RWPE2 (cell line): ENCODE measurements around the gene LNP1.
A peak's percentile ranks its signal among the peaks of the same experiment; 100 is the strongest.
"Not testable (repeated sequence)": the region's sequence is repeated elsewhere in the genome, so short reads cannot be mapped to it uniquely, and the experiment has no call there.

ENCODE experiments used
- ATAC-seq: fragments of 200-7000 bp; cut with Tn5 transposase; 3 replicates; pipeline ENCODE4 v1.9.1; 2021; ENCODE audit warnings: low read depth
- DNase-seq: peaks from one replicate; pipeline ENCODE4 v3.0.0-alpha.2; 2020; ENCODE audit warnings: low spot score
- H3K27ac ChIP-seq: fragments of 450-650 bp; 2 replicates; pipeline ENCODE4 v1.5.1; 2017; ENCODE audit warnings: mild to moderate bottlenecking; ENCODE audit not compliant: poor library complexity, severe bottlenecking
- H3K27me3 ChIP-seq: fragments of 250-450 bp; sonication (Bioruptor Pico); 2 replicates; pipeline ENCODE4 v1.5.1; 2021; ENCODE audit warnings: mild to moderate bottlenecking, moderate library complexity; ENCODE audit not compliant: insufficient read depth, poor library complexity, severe bottlenecking
- H3K36me3 ChIP-seq: fragments of 250-450 bp; sonication (Bioruptor Pico); 2 replicates; pipeline ENCODE4 v1.5.1; 2020; ENCODE audit warnings: low read depth, mild to moderate bottlenecking, moderate library complexity
- H3K4me1 ChIP-seq: fragments of 250-450 bp; sonication (Bioruptor Pico); 2 replicates; pipeline ENCODE4 v1.5.1; 2021; ENCODE audit warnings: mild to moderate bottlenecking, moderate library complexity; ENCODE audit not compliant: insufficient read depth, poor library complexity, severe bottlenecking
- H3K4me3 ChIP-seq: fragments of 250-450 bp; sonication (Bioruptor Pico); 2 replicates; pipeline ENCODE4 v1.5.1; 2021; ENCODE audit warnings: mild to moderate bottlenecking, moderate library complexity; ENCODE audit not compliant: severe bottlenecking
- H3K9me3 ChIP-seq: fragments of 250-450 bp; sonication (Bioruptor Pico); 2 replicates; pipeline ENCODE4 v1.5.1; 2021; ENCODE audit warnings: mild to moderate bottlenecking, moderate library complexity; ENCODE audit not compliant: severe bottlenecking
- TF ChIP-seq, protein P1 (sequence below): fragments of 450-650 bp; IDR thresholded peaks from one replicate; pipeline ENCODE4 v1.5.1; 2017; ENCODE audit warnings: mild to moderate bottlenecking, moderate library complexity; ENCODE audit not compliant: poor library complexity, severe bottlenecking

Gene LNP1

DNA sequence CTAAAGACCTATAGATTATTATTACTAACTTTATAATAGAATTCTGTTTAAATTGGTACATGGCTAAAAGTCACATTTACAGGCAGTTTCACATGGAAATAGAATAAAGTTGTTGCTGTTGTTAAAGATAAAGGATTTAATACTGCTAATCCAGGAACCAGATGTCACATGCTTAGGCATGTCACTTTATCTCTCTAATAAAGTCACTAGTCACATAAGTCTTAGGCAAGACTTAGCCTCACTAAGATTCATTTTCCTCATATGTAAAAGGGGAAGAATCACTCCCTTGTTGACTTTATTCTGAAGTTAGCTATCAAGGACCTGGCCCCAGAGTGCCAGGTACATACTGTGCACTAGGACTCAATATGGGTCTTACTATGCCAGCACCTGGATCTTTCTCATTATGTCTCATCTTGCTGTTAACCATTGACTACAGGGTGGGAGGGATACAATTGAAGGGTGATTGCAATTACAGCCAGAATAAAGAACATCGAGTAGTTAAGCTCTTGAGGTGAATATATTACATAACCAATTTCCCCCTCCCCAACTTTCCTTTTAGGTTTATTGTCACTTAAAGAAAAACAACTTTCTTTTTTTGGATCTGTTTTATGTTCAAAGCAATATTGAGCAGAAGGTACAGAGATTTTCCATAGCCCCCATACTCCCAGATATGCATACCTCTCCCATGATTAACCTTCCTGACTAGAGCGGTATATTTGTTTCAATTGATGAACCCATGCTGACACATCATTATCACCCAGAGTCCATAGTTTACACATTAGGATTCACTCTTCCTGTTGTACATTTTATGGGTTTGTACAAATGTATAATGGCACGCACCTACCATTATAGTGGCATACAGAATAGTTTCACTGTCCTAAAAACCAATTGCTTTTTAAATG, 36.6 kb downstream of the LNP1 start:
- ATAC-seq (peak; percentile 67; the same call in 1 of the 3 replicates), DNase-seq (no peak)
- TF ChIP-seq, protein P1, sequence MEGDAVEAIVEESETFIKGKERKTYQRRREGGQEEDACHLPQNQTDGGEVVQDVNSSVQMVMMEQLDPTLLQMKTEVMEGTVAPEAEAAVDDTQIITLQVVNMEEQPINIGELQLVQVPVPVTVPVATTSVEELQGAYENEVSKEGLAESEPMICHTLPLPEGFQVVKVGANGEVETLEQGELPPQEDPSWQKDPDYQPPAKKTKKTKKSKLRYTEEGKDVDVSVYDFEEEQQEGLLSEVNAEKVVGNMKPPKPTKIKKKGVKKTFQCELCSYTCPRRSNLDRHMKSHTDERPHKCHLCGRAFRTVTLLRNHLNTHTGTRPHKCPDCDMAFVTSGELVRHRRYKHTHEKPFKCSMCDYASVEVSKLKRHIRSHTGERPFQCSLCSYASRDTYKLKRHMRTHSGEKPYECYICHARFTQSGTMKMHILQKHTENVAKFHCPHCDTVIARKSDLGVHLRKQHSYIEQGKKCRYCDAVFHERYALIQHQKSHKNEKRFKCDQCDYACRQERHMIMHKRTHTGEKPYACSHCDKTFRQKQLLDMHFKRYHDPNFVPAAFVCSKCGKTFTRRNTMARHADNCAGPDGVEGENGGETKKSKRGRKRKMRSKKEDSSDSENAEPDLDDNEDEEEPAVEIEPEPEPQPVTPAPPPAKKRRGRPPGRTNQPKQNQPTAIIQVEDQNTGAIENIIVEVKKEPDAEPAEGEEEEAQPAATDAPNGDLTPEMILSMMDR, result no peak

DNA sequence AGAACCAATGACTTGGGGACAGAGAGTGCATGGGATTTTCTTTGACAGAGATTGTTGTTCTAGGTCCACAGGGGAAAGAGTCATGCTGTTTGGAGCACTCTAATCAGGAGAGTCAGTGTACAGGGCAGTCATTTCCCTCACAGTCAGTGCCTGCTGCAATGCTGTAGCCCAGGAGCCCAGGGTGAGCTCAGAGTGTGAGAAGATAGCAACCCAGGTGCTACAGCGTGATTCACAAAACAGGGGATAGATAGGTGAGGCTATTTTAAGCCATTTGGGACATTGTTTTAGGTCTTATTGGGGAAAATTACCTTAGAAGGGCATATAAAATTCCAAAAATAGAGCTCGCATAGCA, 37.3 kb downstream of the LNP1 start:
- Histone ChIP-seq H3K4me1 (peaks cover 7% of the 10 kb centered on the region), H3K4me3 (no peak overlapping the region), H3K36me3 (no peaks in the 10 kb centered on the region), H3K27me3 (no peaks in the 10 kb centered on the region), H3K9me3 (no peaks in the 10 kb centered on the region), H3K27ac (peak overlapping the region; percentile 32)
- DNase-seq (no peak), ATAC-seq (0 out of 3 replicates have a peak, but pooled peaks have one; percentile 19)
- TF ChIP-seq, protein P1, result no peak

More for the DNA sequence above, 36.6 kb downstream of the LNP1 start:
- Histone ChIP-seq H3K36me3 (no peaks in the 10 kb centered on the region), H3K27me3 (no peaks in the 10 kb centered on the region), H3K27ac (peak overlapping the region; percentile 32), H3K9me3 (no peaks in the 10 kb centered on the region), H3K4me3 (no peak overlapping the region), H3K4me1 (peaks cover 7% of the 10 kb centered on the region)

DNA sequence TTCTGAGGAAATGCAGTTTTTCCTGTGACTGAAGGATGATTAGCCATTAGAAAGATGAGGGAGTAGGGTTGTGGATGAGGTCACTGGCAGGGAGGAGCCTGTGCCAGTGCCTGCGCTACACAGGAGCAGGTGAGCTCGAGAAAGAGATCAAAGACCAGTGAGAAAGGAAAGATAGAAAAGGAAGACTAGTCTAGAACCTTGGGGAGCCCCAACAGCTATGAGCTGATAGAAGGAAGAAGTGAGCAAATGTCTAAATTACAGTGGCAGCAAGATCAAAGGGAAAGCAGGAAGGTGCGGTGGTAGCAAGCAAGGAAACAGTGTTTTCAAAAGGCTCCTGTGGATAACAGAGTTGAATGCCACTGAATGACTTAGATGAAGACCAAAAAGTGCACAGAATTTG, 39.6 kb downstream of the LNP1 start:
- H3K9me3 ChIP-seq, result no peaks in the 10 kb centered on the region
- H3K4me1 ChIP-seq, result peaks cover 7% of the 10 kb centered on the region
- H3K27me3 ChIP-seq, result no peaks in the 10 kb centered on the region
- TF ChIP-seq, protein P1, result no peak
- H3K27ac ChIP-seq, result no peak overlapping the region
- H3K36me3 ChIP-seq, result no peaks in the 10 kb centered on the region
- no peak overlapping the region for H3K4me3 ChIP-seq
- no peak for DNase-seq
- no peak for ATAC-seq

GRCh38 chr3:100443690-100444089, 42.4 kb downstream of the LNP1 start:
- no peaks in the 10 kb centered on the region for H3K36me3 ChIP-seq
- ATAC-seq, result no peak

GRCh38 chr3:100447067-100447466, 45.7 kb downstream of the LNP1 start:
- H3K4me1 ChIP-seq, H3K27me3 ChIP-seq, ATAC-seq, H3K9me3 ChIP-seq, H3K4me3 ChIP-seq, H3K27ac ChIP-seq, DNase-seq, H3K36me3 ChIP-seq: not testable (repeated sequence)

More at GRCh38 chr3:100443690-100444089, 42.4 kb downstream of the LNP1 start:
- Histone ChIP-seq H3K4me1 (no peaks in the 10 kb centered on the region), H3K27me3 (no peaks in the 10 kb centered on the region), H3K4me3 (no peak overlapping the region), H3K9me3 (no peaks in the 10 kb centered on the region), H3K27ac (no peak overlapping the region)
- TF ChIP-seq, protein P1, result no peak
- DNase-seq, result no peak
